Activated naive CD4-positive, alpha-beta T cell treated with anti-CD3 and anti-CD28 coated beads, Interleukin-2, amount 50 U/mL, for 16 hours (primary cell): ENCODE results near the gene MPRIP.
"Not testable (repeated sequence)": the region's sequence is repeated elsewhere in the genome, so short reads cannot be mapped to it uniquely, and the experiment has no call there.

Source experiments
- DNase-seq: peaks from one replicate; pipeline ENCODE4 v3.0.0-alpha.2; 2020

The MPRIP gene, protein sequence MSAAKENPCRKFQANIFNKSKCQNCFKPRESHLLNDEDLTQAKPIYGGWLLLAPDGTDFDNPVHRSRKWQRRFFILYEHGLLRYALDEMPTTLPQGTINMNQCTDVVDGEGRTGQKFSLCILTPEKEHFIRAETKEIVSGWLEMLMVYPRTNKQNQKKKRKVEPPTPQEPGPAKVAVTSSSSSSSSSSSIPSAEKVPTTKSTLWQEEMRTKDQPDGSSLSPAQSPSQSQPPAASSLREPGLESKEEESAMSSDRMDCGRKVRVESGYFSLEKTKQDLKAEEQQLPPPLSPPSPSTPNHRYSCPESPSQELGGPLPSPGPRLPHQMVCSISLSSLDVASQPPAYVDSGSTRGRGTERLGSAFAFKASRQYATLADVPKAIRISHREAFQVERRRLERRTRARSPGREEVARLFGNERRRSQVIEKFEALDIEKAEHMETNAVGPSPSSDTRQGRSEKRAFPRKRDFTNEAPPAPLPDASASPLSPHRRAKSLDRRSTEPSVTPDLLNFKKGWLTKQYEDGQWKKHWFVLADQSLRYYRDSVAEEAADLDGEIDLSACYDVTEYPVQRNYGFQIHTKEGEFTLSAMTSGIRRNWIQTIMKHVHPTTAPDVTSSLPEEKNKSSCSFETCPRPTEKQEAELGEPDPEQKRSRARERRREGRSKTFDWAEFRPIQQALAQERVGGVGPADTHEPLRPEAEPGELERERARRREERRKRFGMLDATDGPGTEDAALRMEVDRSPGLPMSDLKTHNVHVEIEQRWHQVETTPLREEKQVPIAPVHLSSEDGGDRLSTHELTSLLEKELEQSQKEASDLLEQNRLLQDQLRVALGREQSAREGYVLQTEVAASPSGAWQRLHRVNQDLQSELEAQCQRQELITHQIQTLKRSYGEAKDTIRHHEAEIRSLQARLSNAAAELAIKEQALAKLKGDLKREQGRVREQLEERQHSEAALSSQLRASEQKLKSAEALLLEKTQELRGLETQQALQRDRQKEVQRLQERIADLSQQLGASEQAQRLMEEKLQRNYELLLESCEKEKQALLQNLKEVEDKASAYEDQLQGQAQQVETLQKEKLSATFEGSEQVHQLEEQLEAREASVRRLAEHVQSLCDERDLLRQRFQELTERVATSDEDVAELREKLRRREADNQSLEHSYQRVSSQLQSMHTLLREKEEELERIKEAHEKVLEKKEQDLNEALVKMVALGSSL (N-terminal part only)

GRCh38 chr17:17042384-17042736 lies at the start of gene MPRIP:
Gene MPRIP, plus strand, starts transcription at chr17:17042457. Its CDS starts 392 bp downstream, at chr17:17042849.
- DNase-seq = no peak

- no peak for DNase-seq
These were observed 47.6 kb upstream of the MPRIP start for GRCh38 chr17:16994631-16995030.

DNA sequence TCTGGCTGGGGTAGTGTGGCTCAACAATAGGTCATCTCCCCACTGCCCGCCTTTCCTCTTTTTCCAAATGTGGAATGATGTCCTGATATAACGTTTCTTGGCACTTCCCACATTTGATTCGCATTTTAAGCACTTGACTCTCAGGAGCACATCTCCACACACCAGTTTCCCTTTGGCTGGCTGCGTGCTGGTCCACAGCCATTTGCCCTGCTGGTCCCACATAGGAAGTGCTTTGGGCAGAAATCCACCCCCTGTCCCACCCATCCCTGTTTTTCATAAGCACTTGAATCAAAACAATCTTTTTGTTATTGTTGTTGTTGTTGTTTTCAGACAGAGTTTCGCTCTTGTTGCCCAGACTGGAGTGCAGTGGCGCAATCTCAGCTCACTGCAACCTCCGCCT lies 46.3 kb upstream of the MPRIP start:
- DNase-seq = no peak

- not testable (repeated sequence) for DNase-seq
These were observed 45.5 kb upstream of the MPRIP start for GRCh38 chr17:16996726-16997125.

DNA sequence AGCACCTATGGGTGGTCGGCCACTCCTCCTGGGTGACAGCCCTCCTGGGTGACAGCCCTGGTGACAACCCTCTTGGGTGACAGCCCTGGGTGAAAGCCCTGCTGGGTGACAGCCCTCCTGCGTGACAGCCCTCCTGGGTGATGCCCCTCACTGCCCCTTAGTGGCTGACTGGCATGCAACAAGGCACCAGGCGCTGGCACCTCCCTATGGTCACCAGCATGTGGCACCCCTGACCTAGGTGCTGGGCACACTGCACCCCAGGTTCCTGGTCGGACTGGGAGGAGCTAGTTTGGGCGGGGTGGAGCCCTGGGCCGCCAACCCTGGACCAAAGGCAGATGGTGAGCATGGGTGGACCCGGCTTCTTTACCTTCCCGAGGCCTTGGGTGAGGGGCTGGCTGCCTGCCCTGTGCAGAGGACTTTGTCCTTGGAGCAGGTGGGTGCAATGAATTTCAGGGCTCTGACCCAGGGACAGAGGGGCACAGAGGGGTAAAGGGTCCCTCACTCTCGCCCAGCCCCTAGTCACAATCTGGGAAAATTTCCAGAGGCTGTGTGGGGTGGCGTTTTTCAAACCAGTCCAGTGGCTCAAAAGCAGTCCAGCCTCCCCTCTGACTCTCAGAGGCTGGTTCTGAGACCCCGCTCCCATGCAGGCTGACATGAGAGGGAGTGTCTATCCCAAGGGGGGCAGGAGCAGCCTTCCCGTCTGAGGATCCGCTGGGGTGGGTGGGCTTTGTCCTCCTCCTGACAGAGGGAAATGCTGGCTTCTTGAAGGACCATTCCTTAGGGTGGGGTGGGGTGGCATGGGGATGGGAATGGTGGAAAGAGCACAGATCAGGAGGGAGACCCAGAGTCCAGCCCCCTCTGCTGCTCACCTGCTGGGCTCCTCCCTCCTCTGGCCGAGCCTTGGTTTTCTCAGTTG lies 44.5 kb upstream of the MPRIP start:
- DNase-seq = no peak

- DNase-seq = no peak
These were observed 42.2 kb upstream of the MPRIP start for GRCh38 chr17:16999931-17000625.

DNA sequence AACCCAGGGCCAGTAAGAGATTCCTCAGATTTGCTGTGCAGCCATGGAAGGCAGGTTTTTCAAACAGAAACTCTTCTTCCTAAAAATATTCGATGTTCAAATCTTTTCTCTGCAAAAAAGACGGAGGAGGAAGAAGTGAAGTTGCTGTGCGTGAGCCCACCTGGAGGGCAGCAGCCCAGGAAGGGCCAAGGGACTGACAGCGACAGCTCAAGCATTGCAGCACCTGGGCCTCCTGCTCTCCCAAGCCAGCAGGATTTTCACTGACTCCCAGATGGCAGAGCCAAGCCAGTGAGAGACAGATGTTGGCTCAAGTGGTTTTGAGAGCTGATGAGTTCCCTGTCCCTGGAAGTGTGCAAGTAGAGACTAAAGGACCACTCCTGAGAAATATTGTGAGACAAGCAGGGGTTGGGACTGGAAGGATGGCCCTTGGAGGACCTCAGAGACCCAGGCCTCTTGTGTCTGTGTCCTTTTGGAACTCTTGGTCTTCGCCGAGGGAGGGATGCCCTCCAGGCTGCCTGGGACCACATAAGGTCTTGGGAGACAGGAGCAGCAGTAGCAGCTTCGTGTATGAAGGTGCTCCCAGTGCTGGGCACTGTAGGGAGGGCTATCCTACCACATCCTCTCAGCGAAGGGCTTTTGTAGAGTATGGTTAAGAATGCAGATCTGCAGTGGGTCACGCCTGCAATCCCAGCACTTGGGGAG lies 41.0 kb upstream of the MPRIP start:
- DNase-seq = no peak

DNA sequence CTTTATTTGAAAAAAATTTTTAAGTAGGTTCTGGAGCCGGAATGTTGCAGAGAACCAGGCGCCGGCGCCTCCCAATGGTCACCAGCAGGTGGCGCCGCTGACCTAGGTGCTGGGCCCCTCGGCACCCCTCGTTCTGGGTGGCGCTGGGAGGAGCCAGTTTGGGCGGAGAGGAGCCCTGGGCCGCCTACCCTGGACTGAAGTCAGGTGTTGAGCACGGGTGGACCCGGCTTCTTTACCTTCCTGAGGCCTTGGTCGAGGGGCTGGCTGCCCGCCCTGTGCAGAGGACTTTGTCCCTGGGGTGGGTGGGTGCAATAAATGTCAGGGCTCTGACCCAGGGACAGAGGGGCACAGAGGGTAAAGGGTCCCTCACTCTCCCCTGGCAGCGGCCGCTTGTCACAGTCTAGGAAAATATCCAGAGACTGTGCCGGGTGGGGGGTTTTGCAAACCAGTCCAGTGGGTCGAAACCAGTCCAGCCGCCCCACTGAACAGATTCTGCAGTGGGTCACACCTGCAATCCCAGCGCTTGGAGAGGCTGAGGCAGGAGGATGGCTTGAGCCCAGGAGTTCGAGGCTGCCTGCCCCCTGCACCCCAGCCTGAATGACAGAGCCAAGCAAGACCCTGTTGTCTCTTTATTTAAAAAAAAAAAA lies 40.3 kb upstream of the MPRIP start:
- peak; percentile 80 for DNase-seq

DNA sequence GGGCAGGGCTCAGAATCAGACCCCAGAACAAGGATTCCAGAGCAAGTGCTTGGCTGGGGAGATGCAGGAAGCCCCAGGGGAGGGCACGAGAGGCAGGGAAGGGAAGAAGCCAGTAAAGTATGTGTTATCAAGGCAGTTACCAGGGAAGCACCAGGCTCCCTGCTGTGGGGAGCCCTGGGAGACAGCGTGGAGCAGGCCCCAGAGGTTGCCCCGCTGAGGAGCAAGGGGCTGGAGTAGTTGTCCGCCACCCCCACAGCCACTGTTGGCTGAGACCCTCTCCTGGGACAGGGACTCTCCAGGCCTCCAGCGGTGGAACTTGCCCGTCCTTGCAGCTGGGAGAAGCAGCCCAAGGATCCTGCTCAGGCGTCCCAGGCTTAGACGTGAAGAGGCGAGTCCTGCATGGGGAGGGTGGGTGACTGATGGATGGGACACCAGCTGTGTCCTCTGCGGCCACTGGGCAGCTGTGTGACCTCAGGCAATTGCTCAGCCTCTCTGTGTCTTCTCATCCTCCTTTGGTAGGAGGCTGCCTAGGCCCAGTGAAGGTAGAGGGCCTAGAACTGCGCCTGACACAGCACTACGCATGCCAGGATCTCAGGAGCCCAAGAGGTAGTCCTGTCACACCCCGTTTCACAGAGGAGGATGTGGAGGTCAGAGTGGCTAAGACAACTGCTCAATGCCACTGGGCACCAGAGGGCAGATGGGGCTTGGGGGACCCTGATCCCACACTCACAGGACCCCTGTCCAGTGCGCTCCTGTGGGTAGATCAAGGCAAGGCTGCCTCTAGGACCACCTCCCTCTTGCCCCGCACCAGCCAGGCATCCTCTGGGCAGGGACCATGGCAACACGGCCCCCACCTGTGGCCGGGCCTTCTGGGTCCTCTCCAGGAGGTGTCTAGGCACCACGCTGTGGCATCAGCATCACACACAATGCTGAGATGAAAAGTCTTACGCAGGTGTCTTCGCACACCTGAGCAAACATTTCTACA lies 39.2 kb upstream of the MPRIP start:
- DNase-seq = not testable (repeated sequence)

GRCh38 chr17:17004251-17004996 lies 37.8 kb upstream of the MPRIP start:
- no peak for DNase-seq

DNA sequence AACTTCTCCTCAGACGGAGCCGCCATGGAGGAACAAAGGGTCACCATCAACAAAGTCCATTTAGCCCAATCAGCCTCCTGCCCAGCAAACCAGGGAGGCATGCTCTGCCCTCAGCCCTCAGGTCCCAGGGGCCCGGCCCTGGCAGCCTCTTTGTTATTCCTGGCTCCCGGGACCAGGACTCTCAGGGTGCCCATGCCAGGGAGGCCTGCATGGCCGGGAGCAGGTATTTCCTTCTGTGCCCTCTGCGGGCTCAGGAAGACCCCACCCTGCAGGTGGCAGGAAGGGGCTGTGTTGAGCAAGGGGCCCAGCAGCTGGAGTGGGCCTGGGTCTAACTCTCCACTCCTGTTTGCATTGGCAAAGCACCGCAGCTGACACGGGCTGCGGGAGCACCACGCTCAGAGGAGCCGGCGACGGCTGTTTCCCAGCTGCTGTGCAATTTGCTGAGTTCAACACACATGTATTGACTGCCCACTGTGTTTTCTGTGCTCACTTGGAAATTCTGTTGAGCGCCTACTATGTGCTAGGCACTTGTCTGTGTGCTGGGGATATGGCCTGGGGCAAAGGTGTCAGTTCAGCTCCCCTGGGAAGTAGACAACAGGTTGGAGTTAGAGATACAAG lies 37.2 kb upstream of the MPRIP start:
- not testable (repeated sequence) for DNase-seq

GRCh38 chr17:17007891-17008290 lies 34.4 kb upstream of the MPRIP start:
- DNase-seq = not testable (repeated sequence)

GRCh38 chr17:17008621-17009397 lies 33.4 kb upstream of the MPRIP start:
- DNase-seq = not testable (repeated sequence)

DNA sequence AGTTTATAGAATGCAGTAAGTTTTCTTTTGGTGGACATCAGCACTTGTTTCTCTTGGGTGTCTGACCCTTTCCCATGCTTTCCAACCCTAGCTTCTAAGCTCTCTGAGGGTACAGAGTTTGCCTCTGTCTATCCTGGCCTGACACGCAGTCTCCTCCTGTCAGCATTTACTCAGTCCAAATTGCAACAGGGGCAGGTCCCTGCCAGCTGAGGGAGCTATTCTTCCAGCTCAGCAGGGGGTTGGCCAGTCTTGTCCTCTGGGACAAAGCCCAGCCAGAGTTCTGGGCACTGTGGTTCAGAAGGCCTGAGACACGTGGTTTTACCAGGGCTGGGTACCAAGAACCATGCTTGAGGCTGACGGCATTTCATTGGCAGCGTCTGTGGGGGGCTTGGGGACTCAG lies 32.3 kb upstream of the MPRIP start:
- not testable (repeated sequence) for DNase-seq

DNA sequence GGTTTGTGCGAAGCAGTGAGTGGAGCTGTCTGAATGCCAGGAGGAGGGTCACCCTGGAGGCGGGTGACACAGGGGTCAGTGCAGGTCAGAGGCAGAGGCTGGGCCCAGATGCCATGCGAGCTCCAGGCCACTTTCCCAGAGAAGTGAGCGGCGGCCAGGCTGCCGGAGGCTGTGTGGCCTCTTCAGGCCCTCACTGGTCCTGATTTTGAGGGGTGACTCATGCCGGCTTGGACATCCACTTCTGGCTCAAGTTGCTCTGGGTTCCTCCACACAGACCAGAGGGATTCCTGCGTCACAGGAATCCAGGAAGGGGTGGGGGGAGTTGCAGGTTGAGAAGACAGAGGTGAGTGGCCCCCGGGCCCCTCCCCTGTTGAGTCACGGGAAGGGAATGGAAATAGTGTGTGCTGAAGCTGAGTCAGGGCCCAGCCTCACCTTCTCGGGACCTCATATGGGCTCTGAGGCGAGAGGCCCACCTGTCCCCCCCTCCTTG lies 31.7 kb upstream of the MPRIP start:
- not testable (repeated sequence) for DNase-seq

DNA sequence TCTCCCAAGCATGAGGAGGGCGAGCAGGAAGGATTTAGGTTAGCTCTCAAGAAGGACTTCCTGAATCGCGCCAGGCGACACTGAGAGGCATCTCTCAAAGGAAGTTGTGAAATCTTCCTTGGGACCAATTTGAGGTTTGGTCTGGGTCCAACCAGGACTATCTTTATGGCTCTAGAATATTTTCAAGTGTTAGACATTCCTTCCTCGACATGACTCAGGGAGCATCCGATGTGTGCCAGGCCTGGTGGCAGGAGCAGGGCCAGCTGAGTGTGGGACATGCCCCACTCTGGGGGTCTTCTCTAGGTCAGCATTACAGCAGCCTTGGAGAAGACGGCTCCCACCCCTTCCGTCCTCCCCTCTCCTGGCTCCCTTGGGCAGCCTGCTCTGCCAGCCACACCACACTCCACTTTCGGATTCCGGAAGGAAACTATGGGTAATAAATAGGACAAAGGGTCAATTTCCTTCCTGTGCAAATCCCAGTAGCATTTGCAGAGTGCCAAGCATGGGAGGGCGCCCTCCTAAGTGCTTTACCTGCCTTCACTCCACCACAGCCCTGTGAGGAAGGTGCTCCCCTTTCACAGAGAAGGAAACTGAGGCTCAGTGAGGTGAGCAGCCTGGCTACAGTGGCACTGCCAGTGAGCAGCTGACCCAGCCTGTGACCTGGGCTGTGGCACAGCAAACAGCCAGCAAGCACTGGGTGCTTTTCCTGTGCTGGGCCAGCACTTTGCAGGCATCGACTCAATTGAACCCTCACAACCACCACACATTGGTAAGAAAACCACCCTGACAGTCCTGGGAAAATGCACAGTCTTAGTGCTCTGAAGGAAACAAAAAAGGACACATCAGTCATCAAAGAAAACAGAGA lies 31.0 kb upstream of the MPRIP start:
- not testable (repeated sequence) for DNase-seq
